ENCODE measurements around the gene UBE2Q1.
A peak's percentile ranks its signal among the peaks of the same experiment; 100 is the strongest.
"Not testable (repeated sequence)": the region's sequence is repeated elsewhere in the genome, so short reads cannot be mapped to it uniquely, and the experiment has no call there.

Gene UBE2Q1

GRCh38 chr1:154546264-154547063 lies 12.0 kb downstream of the UBE2Q1 start:
- Histone ChIP-seq H3K27ac (no peak overlapping the region), H3K4me1 (no peaks in the 10 kb centered on the region), H3K4me3 (no peak overlapping the region), H3K27me3 (peaks cover 0 to 21% of the 10 kb centered on the region in 2 donors), H3K36me3 (peaks cover 25 to 29% (median 26%) of the 10 kb centered on the region in 3 donors), H3K9me3 (no peaks in the 10 kb centered on the region)
- peak in 1 of 2 donors; percentile 34 for DNase-seq
- TF ChIP-seq, protein P1, sequence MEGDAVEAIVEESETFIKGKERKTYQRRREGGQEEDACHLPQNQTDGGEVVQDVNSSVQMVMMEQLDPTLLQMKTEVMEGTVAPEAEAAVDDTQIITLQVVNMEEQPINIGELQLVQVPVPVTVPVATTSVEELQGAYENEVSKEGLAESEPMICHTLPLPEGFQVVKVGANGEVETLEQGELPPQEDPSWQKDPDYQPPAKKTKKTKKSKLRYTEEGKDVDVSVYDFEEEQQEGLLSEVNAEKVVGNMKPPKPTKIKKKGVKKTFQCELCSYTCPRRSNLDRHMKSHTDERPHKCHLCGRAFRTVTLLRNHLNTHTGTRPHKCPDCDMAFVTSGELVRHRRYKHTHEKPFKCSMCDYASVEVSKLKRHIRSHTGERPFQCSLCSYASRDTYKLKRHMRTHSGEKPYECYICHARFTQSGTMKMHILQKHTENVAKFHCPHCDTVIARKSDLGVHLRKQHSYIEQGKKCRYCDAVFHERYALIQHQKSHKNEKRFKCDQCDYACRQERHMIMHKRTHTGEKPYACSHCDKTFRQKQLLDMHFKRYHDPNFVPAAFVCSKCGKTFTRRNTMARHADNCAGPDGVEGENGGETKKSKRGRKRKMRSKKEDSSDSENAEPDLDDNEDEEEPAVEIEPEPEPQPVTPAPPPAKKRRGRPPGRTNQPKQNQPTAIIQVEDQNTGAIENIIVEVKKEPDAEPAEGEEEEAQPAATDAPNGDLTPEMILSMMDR (IDR thresholded peaks at IDR 0.05), result peak; percentile 61 to 67
- intact Hi-C loops (cut with DNase I; ENCODE audit: low total_unique reads), result loop anchor here (5.0 kb wide), 1 partner anchor 64 kb away; no protein-coding TSS in a partner anchor

- peaks cover 0 to 41% of the 10 kb centered on the region in 2 donors for H3K27me3 ChIP-seq
- H3K4me1 ChIP-seq, result no peaks in the 10 kb centered on the region
- H3K9me3 ChIP-seq, result no peaks in the 10 kb centered on the region
- no peak overlapping the region for H3K4me3 ChIP-seq
- no peak overlapping the region for H3K27ac ChIP-seq
- intact Hi-C loops (cut with DNase I; ENCODE audit: low total_unique reads), result loop anchor here (5.0 kb wide), 1 partner anchor 49 kb away; no protein-coding TSS in a partner anchor
- no peaks in the 10 kb centered on the region for H3K36me3 ChIP-seq
- DNase-seq, result no peak
- TF ChIP-seq, protein P1 (IDR thresholded peaks at IDR 0.05), result no peak
These were observed 17.2 kb downstream of the UBE2Q1 start for GRCh38 chr1:154541231-154541630.

- no peaks in the 10 kb centered on the region for H3K36me3 ChIP-seq
- no peaks in the 10 kb centered on the region for H3K4me1 ChIP-seq
- H3K4me3 ChIP-seq, result no peak overlapping the region
- no peaks in the 10 kb centered on the region for H3K9me3 ChIP-seq
- TF ChIP-seq, protein P1 (IDR thresholded peaks at IDR 0.05), result no peak
- intact Hi-C loops (cut with DNase I; ENCODE audit: low total_unique reads), result loop anchor here (5.0 kb wide), 1 partner anchor 47 kb away; no protein-coding TSS in a partner anchor
- no peak for DNase-seq
- peaks cover 0 to 41% of the 10 kb centered on the region in 2 donors for H3K27me3 ChIP-seq
- no peak overlapping the region for H3K27ac ChIP-seq
These were observed 18.7 kb downstream of the UBE2Q1 start for GRCh38 chr1:154539486-154540483.

DNA sequence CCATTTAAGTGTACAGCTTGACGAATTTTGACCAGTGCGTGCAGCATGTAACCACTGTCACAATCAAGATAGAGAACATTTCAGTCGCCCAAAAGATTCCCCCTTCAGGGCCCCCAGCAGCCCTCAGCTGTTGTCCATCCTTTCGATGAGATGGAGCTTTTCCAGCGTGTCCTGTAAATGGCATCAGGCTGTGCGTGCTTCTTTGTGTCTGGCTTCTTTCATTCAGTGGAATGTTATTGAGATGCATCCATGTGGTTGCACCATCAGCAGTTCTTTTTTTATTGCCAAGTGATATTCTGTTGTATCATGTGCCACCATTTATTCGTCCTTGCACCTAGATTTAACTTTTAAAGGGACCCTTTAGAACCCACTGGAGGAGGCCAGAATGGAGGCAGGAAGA lies 21.9 kb downstream of the UBE2Q1 start:
- Histone ChIP-seq H3K4me1 (no peaks in the 10 kb centered on the region), H3K36me3 (no peaks in the 10 kb centered on the region), H3K27me3 (peaks cover 0 to 21% of the 10 kb centered on the region in 2 donors), H3K4me3 (no peak overlapping the region), H3K27ac (no peak overlapping the region), H3K9me3 (no peaks in the 10 kb centered on the region)
- no peak for DNase-seq
- TF ChIP-seq, protein P1 (IDR thresholded peaks at IDR 0.05), result no peak
- intact Hi-C loops (cut with DNase I; ENCODE audit: low total_unique reads), result no loop called here

DNA sequence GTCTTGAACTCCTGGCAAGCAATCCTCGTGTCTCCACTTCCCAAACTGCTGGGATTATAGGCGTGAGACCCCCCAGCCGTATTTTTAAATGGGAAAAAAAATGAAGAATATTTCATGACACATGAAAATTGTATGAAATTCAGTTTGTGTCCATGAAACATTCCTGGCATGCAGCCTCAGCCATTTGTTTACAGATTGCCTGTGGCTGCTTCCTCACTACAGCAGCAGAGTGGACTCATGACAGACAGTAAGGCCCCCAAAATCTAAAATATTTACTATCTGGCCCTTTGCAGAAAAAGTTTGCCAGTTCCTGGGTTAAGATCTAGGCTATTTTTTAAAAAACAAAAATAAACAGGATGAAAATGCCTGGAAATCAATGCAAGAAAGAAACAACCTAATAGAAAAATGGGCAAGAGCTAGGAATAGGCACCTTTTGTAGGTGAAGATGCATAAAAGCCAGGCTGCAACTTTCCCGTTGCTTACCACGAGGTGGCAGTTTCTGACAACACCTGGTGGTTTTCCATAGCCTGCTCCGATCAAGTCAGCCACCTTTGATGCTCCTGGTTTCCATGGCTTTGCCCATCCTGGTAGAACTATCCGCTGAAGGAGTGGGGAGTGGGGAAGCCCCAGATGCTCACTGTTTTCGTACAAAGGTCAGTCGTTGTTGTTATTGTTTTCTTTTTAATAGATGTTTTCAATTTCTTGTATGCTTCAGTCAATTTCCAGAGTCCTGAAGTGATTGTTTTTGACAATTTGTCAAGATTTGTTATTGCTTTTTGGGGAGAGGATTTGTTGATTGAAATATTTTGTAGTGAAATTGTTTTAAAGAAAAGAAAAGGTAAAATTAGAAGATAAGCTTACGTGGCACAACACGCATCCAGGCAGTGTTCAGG lies 24.3 kb downstream of the UBE2Q1 start:
- no peak overlapping the region for H3K4me3 ChIP-seq
- H3K27ac ChIP-seq, result no peak overlapping the region
- no peaks in the 10 kb centered on the region for H3K4me1 ChIP-seq
- no peaks in the 10 kb centered on the region for H3K9me3 ChIP-seq
- no peak for DNase-seq
- TF ChIP-seq, protein P1 (IDR thresholded peaks at IDR 0.05), result peak; percentile 15 to 16
- peaks cover 0 to 11% of the 10 kb centered on the region in 2 donors for H3K27me3 ChIP-seq
- intact Hi-C loops (cut with DNase I; ENCODE audit: low total_unique reads), result no loop called here
- no peaks in the 10 kb centered on the region for H3K36me3 ChIP-seq

DNA sequence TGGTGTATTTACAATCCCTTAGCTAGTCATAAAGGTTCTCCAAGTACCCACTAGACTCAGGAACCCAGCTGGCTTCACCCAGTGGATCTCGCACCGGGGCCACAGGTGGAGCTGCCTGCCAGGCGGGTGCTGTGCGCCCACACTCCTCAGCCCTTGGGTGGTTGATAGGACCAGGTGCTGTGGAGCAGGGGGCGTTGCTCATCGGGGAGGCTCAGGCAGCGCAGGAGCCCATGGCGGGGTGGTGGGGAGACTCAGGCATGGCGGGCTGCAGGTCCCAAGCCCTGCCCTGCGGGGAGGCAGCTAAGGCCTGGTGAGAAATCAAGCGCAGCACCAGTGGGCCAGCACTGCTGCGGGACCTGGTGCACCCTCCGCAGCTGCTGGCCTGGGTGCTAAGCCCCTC lies 26.5 kb downstream of the UBE2Q1 start:
- H3K4me3 ChIP-seq; DNase-seq; H3K9me3 ChIP-seq; intact Hi-C loops (cut with DNase I; ENCODE audit: low total_unique reads); H3K4me1 ChIP-seq; H3K36me3 ChIP-seq; H3K27me3 ChIP-seq; H3K27ac ChIP-seq: not testable (repeated sequence)
